Colonic mucosa (tissue), 4 donors: Measurements from ENCODE around the gene ADSL. TPM values are rescaled to one million over a fixed set of nuclear protein-coding genes. Genes with fewer than 3 reads are reported as not detected.

ENCODE experiments used
- DNase-seq: peaks from one replicate; pipeline ENCODE4 v3.0.0-alpha.2; 2020
- H3K27ac ChIP-seq: fragments of 200-600 bp; one replicate; pipeline ENCODE4 v1.8.0; 2021
- H3K27me3 ChIP-seq: fragments of 200-600 bp; one replicate; pipeline ENCODE4 v1.8.0; 2021
- H3K36me3 ChIP-seq: fragments of 200-600 bp; one replicate; pipeline ENCODE4 v1.8.0; 2021
- H3K4me1 ChIP-seq: fragments of 200-600 bp; one replicate; pipeline ENCODE4 v1.8.0; 2021; ENCODE audit warnings: mild to moderate bottlenecking
- H3K4me3 ChIP-seq: fragments of 200-600 bp; one replicate; pipeline ENCODE4 v1.8.0; 2021
- H3K9ac ChIP-seq, 2 donors: one replicate each; pipeline ENCODE4 v1.7.0; 2013; ENCODE audit warnings: control low read depth in 2 of 2, low read depth in 2 of 2, low read length in 2 of 2
- H3K9me3 ChIP-seq: fragments of 200-600 bp; one replicate; pipeline ENCODE4 v1.8.0; 2021
- intact Hi-C: fragments of 100-400 bp; cut with DNase I; formaldehyde crosslinking; loops from one replicate; pipeline ENCODE4 v1.14.1; 2022
- total RNA-seq, 2 donors: library from RNA; stranded (reverse); fragmentation: NEBNext Ultra II Directional in 1 of 2; extraction: Animal tissue kit (Norgen Biotek cat#: 25700) in 1 of 2; gene quantifications; one replicate each; pipeline ENCODE4 v1.2.1, GENCODE V29; 2021
- TF ChIP-seq, protein P1 (sequence below): fragments of 200-600 bp; IDR thresholded peaks from one replicate; pipeline ENCODE4 v1.8.0; 2022; ENCODE audit warnings: antibody characterized with exemption, mild to moderate bottlenecking
- donor health status: healthy.
- donor health status: DM: no; HTN: no; CAD: no.
- donor health status: DM: no; HTN: no; CAD: no.

Gene ADSL
- total RNA-seq, 2 donors from 2014 or later, result 26.4 to 47.0 TPM

DNA sequence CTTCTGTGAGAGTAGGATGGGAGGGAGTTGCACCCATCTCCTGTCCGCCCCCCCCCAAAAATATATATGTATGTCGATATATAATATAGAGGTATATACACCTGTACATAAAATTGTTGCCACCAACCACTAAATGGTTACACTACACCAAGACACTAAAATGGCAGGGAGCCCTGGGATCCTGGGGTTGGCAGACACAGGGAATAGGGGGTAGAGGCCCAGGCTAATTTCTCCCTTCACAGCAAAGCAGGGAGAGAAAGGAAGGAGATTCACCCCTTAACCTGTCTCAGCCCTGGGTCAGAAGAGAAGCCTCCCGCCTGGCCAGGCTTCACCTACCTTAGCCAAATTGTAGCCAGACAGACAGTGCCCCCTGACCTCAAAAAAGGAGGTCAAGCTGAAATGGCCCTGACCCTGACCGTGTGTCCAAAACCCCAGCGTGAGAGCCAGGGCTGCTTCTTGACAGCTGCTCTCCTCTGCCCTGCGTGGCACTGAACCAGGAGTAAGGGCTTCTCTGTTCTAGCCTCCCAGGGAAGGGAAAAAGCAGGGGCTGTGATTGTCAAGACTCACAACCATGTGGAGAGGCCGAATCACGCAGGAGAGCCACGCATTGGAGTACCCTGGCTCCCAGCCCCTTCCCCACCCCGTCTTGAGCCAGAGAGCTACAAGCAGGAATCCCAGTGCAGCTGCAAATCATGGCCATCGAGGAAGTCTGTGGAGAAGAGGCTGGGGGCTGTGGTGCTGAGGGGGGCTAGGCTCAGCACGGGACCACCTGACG is 64.6 kb downstream of the ADSL start:
- H3K36me3 ChIP-seq, result peaks cover 37% of the 10 kb centered on the region
- no peaks in the 10 kb centered on the region for H3K27me3 ChIP-seq
- H3K9ac ChIP-seq, result no peak overlapping the region
- TF ChIP-seq, protein P1, sequence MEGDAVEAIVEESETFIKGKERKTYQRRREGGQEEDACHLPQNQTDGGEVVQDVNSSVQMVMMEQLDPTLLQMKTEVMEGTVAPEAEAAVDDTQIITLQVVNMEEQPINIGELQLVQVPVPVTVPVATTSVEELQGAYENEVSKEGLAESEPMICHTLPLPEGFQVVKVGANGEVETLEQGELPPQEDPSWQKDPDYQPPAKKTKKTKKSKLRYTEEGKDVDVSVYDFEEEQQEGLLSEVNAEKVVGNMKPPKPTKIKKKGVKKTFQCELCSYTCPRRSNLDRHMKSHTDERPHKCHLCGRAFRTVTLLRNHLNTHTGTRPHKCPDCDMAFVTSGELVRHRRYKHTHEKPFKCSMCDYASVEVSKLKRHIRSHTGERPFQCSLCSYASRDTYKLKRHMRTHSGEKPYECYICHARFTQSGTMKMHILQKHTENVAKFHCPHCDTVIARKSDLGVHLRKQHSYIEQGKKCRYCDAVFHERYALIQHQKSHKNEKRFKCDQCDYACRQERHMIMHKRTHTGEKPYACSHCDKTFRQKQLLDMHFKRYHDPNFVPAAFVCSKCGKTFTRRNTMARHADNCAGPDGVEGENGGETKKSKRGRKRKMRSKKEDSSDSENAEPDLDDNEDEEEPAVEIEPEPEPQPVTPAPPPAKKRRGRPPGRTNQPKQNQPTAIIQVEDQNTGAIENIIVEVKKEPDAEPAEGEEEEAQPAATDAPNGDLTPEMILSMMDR, result no peak
- H3K27ac ChIP-seq, result no peak overlapping the region
- H3K4me3 ChIP-seq, result no peak overlapping the region
- H3K9me3 ChIP-seq, result no peaks in the 10 kb centered on the region
- intact Hi-C loops, result no loop called here
- H3K4me1 ChIP-seq, result no peaks in the 10 kb centered on the region
- DNase-seq, result no peak

DNA sequence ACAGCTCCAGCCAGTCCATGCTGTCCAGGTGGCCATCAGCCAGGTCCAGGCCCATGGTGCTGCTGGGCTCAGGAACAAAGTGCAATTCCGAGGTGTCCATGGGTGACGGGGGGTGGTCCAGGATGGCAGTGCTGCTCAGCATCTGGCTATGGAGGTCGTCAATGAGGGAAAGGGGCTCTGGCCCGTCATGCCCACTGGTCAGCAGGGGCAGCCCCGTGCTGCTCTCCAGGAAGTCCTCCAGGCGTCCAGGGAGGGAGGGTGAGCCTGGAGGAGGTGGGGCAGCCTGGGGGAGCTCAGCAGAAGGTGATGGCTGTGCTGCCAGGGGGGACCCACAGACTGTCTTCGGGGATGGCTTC is 65.2 kb downstream of the ADSL start:
- peaks cover 31% of the 10 kb centered on the region for H3K36me3 ChIP-seq

DNA sequence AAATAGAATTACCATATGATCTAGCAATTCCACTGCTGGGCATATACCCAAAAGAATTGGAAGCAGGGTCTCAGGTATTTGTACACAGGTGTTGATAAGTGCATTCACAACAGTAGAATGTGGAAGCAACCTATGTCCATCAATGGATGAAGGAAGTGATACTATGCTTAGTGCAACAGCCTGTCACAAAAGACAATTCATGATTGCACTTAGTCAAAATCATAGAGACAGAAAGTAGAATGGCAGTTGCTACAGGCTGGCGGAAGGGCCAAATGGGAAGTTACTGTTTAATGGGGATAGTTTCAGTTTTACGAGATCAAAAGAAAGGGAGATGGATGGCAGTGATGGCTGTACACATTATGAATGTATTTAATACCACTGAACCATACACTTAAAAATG is 66.1 kb downstream of the ADSL start:
- Histone ChIP-seq H3K4me1 (no peaks in the 10 kb centered on the region), H3K27ac (no peak overlapping the region), H3K36me3 (peaks cover 22% of the 10 kb centered on the region), H3K9me3 (no peaks in the 10 kb centered on the region), H3K27me3 (no peaks in the 10 kb centered on the region), H3K9ac (no peak overlapping the region), H3K4me3 (no peak overlapping the region)
- intact Hi-C loops, result no loop called here
- TF ChIP-seq, protein P1, result no peak
- no peak for DNase-seq

More for the DNA sequence above, 65.2 kb downstream of the ADSL start:
- Histone ChIP-seq H3K27me3 (no peaks in the 10 kb centered on the region), H3K9me3 (no peaks in the 10 kb centered on the region), H3K9ac (no peak overlapping the region), H3K4me3 (no peak overlapping the region), H3K4me1 (no peaks in the 10 kb centered on the region), H3K27ac (no peak overlapping the region)
- intact Hi-C loops, result no loop called here
- DNase-seq, result no peak
- TF ChIP-seq, protein P1, result no peak

DNA sequence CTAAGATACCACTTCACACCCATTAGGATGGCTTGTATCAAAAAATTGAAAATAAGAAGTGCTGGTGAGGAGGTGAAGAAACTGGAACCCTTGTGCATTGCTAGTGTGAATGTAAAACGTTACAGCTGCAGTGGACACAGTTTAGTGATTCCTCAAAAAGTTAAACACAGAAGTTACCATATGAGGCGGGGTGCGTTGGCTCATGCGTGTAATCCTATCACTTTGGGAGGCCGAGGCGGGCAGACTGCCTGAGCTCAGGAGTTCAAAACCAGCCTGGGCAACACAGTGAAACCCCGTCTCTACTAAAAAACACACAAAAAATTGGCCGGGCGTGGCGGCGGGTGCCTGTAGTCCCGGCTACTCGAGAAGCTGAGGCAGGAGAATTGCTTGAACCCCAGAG is 67.6 kb downstream of the ADSL start:
- TF ChIP-seq, protein P1, result no peak
- DNase-seq, result no peak
- Histone ChIP-seq H3K9ac (no peak overlapping the region), H3K27ac (no peak overlapping the region), H3K4me1 (no peaks in the 10 kb centered on the region), H3K9me3 (no peaks in the 10 kb centered on the region), H3K4me3 (no peak overlapping the region), H3K36me3 (peaks cover 24% of the 10 kb centered on the region), H3K27me3 (no peaks in the 10 kb centered on the region)
- intact Hi-C loops, result no loop called here

DNA sequence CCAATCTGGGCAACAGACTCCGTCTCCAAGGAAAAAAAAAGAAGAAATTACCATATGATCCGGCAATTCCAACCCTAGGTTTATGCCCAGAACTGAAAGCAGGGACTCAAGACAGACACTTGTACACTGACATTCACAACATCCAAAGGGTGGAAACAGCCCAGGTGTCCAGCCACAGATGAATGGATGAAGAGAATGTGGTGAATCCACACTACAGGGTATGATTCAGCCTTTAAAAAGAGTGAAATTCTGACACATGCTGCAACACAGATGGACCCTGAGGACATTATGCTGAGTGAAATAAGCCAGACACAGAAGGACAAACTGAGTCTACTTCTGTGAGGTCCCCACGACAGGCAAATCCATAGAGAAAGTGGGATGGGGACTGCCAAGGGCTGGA is 68.0 kb downstream of the ADSL start:
- intact Hi-C loops, result no loop called here
- no peaks in the 10 kb centered on the region for H3K27me3 ChIP-seq
- no peaks in the 10 kb centered on the region for H3K4me1 ChIP-seq
- peaks cover 27% of the 10 kb centered on the region for H3K36me3 ChIP-seq
- no peaks in the 10 kb centered on the region for H3K9me3 ChIP-seq
- H3K27ac ChIP-seq, result no peak overlapping the region
- no peak for DNase-seq
- H3K4me3 ChIP-seq, result no peak overlapping the region
- TF ChIP-seq, protein P1, result no peak
- H3K9ac ChIP-seq, result no peak overlapping the region
